Calu3 (cell line): ENCODE measurements around the gene CLEC11A. TPM values are rescaled to one million over a fixed set of nuclear protein-coding genes. Genes with fewer than 3 reads are reported as not detected.
A peak's percentile ranks its signal among the peaks of the same experiment; 100 is the strongest.

Experiments used
- BruUV-seq: library from RNA; stranded (reverse); fragments of 400-500 nt; replicated peaks from 2 replicates; lab custom pipeline; 2021; lab: Mats Ljungman, UMichigan
- CTCF ChIA-PET: fragments of 300-600 bp; sonication (Branson Sonifier 250); formaldehyde crosslinking; loops from one replicate; lab custom pipeline; 2022; ENCODE audit warnings: antibody characterized with exemption; lab: Charles Lee
- DNase-seq: peaks from one replicate; pipeline ENCODE4 v3.0.0; 2022
- H3K27ac Mint-ChIP-seq: one replicate; pipeline ENCODE4 v1.8.0; 2022; ENCODE audit warnings: mixed read lengths; ENCODE audit not compliant: unreplicated experiment
- H3K27me3 Mint-ChIP-seq: one replicate; pipeline ENCODE4 v1.8.0; 2022; ENCODE audit warnings: mixed read lengths; ENCODE audit not compliant: unreplicated experiment
- H3K36me3 Mint-ChIP-seq: one replicate; pipeline ENCODE4 v1.8.0; 2022; ENCODE audit warnings: mild to moderate bottlenecking, moderate library complexity, mixed read lengths; ENCODE audit not compliant: insufficient read depth, unreplicated experiment
- H3K4me1 Mint-ChIP-seq: one replicate; pipeline ENCODE4 v1.8.0; 2022; ENCODE audit warnings: mild to moderate bottlenecking, low read depth, mixed read lengths; ENCODE audit not compliant: unreplicated experiment
- H3K4me3 Mint-ChIP-seq: one replicate; pipeline ENCODE4 v1.8.0; 2022; ENCODE audit warnings: mild to moderate bottlenecking, low read depth, moderate library complexity, mixed read lengths; ENCODE audit not compliant: unreplicated experiment
- H3K9me3 Mint-ChIP-seq: one replicate; pipeline ENCODE4 v1.8.0; 2022; ENCODE audit warnings: low read depth, mixed read lengths; ENCODE audit not compliant: unreplicated experiment
- CTCF ChIP-seq: fragments of 200-600 bp; IDR thresholded peaks from one replicate; pipeline ENCODE4 v1.8.0; 2022; ENCODE audit warnings: antibody characterized with exemption; ENCODE audit not compliant: unreplicated experiment
- intact Hi-C: fragments of 100-400 bp; cut with micrococcal nuclease; formaldehyde crosslinking; loops from one replicate; pipeline ENCODE4 v1.10.0; 2022; ENCODE audit not compliant: unreplicated experiment
- total RNA-seq: library from RNA; stranded (reverse); gene quantifications from 2 replicates; pipeline ENCODE4 v1.2.3, GENCODE V29; 2022

Gene CLEC11A
- total RNA-seq, 1 experiment from 2014 or later: 2.4 TPM

GRCh38 chr19:50725218-50725910 is 2.2 kb downstream of the CLEC11A start:
- H3K27ac Mint-ChIP-seq: no peak overlapping the region
- CTCF ChIA-PET: interaction anchor here (0.6 to 2.3 kb wide), 31 partner anchors 11 to 699 kb away, joined by 3 to 20 read pairs (median 5); partner anchors contain the start of gene KCNC3
- DNase-seq: no peak
- no peak for TF ChIP-seq CTCF
- peaks cover 41% of the 10 kb centered on the region for H3K36me3 Mint-ChIP-seq
- H3K4me1 Mint-ChIP-seq: no peaks in the 10 kb centered on the region
- no peaks in the 10 kb centered on the region for H3K9me3 Mint-ChIP-seq
- intact Hi-C loops: no loop called here
- no TSS peak for BruUV-seq
- peak overlapping the region; percentile 94 for H3K4me3 Mint-ChIP-seq
- H3K27me3 Mint-ChIP-seq: peaks cover 63% of the 10 kb centered on the region

GRCh38 chr19:50725911-50726230 is 2.7 kb downstream of the CLEC11A start:
- H3K4me1 Mint-ChIP-seq: no peaks in the 10 kb centered on the region
- no peak for DNase-seq
- peaks cover 63% of the 10 kb centered on the region for H3K27me3 Mint-ChIP-seq
- H3K9me3 Mint-ChIP-seq: no peaks in the 10 kb centered on the region
- intact Hi-C loops: no loop called here
- TSS peak; percentile 84 for BruUV-seq
- H3K36me3 Mint-ChIP-seq: peaks cover 39% of the 10 kb centered on the region
- CTCF ChIA-PET: interaction anchor here (2.3 kb wide), 1 partner anchor 11 kb away, joined by 10 read pairs; no protein-coding TSS in a partner anchor
- H3K27ac Mint-ChIP-seq: no peak overlapping the region
- H3K4me3 Mint-ChIP-seq: peak overlapping the region; percentile 94
- TF ChIP-seq CTCF: no peak

GRCh38 chr19:50728084-50728737 is 5.0 kb downstream of the CLEC11A start:
- H3K4me1 Mint-ChIP-seq: no peaks in the 10 kb centered on the region
- peaks cover 63% of the 10 kb centered on the region for H3K27me3 Mint-ChIP-seq
- H3K36me3 Mint-ChIP-seq: peaks cover 35% of the 10 kb centered on the region
- no peak overlapping the region for H3K4me3 Mint-ChIP-seq
- DNase-seq: no peak
- H3K9me3 Mint-ChIP-seq: no peaks in the 10 kb centered on the region
- CTCF ChIA-PET: no interaction called here
- intact Hi-C loops: no loop called here
- no peak overlapping the region for H3K27ac Mint-ChIP-seq
- BruUV-seq: no TSS peak
- no peak for TF ChIP-seq CTCF

GRCh38 chr19:50729894-50730293 is 6.7 kb downstream of the CLEC11A start:
- CTCF ChIA-PET: interaction anchor here (0.7 kb wide), 1 partner anchor 8 kb away, joined by 3 read pairs; no protein-coding TSS in a partner anchor
- Mint-ChIP-seq H3K27me3 (peaks cover 53% of the 10 kb centered on the region), H3K36me3 (peaks cover 19% of the 10 kb centered on the region), H3K4me1 (no peaks in the 10 kb centered on the region), H3K27ac (no peak overlapping the region), H3K4me3 (no peak overlapping the region), H3K9me3 (no peaks in the 10 kb centered on the region)
- TF ChIP-seq CTCF: no peak
- DNase-seq: no peak
- no TSS peak for BruUV-seq
- intact Hi-C loops: no loop called here
